NCI-H2081 (cell line): ENCODE results near the gene POU4F1.

ENCODE experiments used
- DNase-seq, 2 experiments: peaks; one replicate each; lab custom pipeline; 2025; lab: John Stamatoyannopoulos, UW

Gene POU4F1

DNA sequence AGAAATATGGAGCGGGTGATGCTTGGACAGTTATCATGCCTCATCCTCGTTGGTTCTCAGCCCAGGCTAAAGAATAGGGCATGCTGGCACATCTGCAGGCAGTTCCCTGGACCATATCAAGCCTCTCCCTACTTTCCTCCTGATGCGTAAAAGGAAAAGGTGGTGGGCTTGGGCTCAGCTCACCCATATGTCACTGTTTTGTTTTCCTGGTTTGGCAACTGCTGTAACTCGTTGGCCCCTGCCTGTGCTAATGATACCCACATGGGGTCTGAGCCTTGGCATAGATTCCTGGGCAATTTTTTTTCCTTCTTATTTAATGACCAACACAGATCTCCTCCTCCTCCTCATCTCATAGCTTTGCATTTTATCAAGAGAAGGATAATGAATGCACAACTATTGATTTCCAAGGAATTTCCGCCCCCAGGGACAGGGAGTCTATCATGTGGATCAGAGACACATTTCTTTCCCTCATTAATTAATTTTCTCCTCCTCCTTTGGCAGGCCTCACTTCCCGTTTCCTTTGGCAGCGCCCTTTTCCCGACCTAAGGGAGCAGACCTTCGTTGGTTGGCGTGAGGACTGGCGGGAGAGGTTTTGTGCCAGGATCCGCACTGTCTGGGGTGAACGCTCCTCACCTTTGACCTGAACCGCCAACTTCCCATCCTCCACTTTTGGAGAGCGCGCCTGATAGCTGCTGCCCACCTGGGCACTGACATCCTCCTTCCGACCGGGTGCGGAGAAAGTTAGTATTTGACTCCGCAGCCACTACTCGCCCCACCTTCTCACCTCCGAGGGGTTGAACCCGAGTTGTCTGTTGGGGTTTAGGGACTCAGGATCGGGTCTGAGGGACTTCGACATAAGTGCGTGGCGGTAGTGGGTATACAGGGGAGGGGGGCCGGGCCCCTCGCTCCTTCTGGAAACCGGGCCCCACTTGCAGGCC lies 3.4 kb upstream of the POU4F1 start:
- DNase-seq: no peak

DNA sequence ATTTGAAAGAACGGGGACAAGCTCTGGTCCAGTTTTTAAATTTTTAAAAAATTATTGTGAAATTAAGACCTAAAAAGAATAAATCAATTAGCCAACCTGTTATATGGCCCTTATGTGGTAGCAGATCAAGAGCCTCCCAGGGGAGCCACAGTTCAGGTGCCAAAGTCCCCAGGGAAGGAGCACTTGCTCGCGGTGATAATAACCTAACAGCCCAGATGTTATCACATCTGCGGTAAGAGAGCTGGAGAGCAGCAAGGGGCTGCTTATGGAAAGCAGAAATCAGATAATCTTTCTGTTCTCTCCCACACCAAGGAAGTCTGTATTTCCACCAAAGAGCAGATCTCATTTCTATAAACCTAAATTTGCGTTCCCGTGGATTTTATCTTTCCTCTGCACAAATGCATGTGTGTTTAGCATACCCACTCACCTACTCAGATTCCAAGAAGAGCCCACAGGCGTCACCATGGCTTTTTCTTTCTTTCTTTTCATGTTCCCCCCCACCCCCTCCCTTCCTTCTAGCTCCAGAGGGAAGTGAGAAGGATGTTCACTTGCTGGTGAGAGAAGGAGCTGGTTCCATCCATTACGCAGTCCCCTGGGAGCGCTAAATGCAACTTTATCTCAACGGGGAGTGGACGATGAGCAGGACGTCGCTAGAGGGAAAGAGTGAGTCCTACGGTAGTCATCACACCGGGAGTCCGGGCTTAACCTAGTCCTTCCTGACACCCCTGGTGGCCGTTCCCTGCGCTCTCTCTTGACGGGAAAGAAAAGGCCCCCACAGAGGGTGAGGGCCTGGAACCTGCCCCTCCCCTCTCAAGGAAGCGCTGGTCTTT lies 1.6 kb upstream of the POU4F1 start:
- DNase-seq: peak in 1 of 2 experiments; percentile 4

DNA sequence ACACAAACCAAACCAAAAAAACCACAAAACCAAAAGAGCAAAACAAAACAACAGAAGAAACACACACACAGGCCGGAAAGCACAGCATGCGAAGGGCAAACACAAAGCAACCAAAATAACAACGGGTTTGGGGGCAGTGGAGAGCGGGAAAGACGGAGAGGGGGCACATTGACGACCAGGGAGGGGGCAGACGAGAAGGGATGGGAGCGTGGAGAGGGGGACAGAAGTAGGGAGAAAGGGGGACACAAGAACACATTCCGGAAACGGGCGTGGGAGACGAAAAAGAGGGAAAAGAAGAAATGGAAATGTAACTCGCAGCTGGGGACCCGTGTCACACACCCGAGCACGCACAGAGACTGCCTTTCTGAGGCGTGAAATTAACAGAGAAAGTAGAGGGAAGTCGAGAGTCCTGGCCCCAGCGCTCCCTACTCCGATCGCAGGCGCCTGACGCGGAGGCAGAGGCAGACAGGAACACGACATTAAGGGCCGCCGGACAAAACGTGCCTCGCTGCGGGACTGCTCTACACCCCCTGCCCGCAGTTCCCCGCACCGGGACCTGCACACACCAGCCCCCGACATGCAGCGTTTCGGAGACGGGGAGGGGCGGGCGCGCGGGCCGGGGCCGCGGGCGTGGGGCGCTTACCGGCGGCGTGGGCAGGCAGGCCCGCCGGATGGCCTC lies 652 bp downstream of the POU4F1 start:
- peak in 1 of 2 experiments; percentile 30 for DNase-seq

DNA sequence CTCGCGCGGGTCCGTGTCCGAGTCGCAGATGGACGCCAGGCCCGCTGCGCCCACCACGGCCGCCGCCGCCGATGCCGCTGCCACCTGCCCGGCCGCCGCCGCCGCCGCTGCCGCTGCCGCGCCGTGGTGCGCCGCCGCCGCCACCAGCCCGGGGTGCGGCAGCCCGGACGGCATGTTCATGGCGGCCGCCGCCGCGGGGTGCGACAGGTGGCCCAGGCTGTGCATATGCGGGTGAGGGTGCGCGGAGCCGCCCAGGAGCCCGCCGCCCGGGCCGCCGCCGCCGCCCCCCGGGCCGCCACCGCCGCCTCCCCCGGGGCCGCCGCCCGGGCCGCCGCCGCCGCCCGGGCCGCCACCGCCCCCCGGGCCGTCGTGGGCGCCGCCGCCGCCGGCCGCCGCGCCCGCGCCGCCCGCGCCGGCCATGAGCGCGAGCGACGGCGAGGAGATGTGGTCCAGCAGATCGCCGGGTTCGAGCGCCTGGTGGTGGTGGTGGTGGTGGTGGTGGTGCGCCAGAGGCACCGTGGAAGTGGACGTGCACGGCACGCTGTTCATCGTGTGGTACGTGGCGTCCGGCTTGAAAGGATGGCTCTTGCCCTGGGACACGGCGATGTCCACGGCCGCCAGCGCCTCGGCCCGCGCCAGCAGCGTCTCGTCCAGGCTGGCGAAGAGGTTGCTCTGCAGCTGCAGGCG lies 1.3 kb downstream of the POU4F1 start:
- no peak for DNase-seq

DNA sequence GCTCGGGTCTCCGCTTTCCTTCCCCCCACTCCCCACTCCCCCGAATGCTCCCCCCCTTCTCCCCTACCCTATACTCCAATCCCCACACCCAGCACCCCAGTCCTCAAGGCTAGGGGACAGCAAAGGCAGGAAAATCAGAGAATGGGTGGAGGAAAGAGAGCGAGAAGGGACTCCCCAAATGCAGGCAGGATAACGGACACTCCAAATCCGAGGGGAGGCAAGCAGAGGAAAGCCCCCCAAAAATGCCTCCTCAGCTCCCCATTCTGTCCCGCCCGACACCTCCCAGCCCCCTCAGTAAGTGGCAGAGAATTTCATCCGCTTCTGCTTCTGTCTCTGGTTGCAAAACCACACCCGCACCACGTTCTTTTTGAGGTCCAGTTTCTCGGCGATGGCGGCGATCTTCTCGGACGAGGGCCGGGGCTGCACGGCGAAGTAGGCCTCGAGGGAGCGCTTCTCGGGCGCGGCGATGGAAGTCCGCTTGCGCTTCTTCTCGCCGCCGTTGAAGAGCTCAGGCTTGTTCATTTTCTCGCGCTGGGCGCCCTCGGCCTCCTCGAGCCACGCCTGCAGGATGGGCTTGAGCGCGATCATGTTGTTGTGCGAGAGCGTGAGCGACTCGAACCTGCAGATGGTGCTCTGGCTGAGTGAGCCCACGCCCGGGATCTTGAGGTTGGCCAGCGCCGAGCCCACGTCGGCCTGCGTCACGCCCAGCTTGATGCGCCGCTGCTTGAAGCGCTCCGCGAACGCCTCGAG lies 2.1 kb downstream of the POU4F1 start:
- DNase-seq: no peak

DNA sequence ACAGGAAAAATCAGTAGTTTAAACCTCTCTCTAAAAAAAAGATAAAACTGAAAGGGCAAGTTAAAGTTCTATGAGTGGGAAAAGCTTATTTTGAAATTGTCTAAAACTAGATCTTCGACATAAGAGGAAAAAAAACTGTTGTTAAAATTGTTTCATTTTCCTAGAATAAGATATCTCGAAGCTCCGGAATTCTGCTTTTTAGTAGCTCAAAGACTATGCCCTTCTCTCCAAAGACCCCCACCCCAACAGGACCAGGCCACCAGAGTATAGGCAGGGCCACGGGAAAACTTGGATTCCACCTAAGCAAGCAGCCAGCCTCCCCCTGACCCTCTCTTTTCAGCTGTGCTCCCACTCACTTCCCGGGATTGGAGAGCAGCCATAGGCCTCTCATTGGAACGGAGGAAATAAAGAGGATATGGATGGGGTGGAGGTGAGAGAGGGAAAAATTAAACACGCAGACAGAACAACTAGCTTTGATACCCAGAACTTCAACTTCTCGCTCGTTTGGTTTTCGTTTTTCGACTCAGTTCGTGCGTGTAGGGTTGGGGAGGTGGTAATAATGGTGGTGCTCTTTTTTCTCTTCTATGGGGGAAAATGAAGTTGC lies 3.0 kb downstream of the POU4F1 start:
- DNase-seq: no peak

DNA sequence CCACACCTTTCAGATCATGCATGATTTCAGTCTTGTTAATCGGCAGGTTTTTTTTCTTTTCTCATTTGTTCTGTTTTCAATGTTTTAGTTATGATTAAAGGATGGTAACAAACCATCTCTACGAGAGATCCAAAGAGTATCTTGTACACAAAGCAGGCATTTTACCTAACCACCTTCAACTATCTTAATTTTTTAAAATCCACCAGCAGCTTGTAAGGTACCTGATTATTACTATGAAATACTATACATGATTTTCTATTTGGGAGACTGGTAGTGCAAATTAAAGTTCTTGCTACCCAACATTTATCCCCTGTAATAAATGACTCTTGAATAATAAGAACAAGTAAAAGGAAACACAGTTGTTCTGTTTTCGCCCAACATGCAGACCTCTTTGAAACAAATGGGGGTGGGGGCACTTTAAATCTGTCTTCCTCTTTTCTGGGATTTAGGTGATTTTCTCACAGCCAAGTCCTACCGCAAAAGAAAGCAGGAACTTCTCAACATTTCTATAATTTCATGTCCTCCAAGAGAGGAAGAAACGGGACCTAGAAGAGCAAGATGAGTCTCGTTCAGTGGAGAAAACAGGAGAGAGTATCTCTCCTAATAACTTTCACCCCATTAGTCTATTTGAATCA lies 3.6 kb downstream of the POU4F1 start:
- DNase-seq: no peak

DNA sequence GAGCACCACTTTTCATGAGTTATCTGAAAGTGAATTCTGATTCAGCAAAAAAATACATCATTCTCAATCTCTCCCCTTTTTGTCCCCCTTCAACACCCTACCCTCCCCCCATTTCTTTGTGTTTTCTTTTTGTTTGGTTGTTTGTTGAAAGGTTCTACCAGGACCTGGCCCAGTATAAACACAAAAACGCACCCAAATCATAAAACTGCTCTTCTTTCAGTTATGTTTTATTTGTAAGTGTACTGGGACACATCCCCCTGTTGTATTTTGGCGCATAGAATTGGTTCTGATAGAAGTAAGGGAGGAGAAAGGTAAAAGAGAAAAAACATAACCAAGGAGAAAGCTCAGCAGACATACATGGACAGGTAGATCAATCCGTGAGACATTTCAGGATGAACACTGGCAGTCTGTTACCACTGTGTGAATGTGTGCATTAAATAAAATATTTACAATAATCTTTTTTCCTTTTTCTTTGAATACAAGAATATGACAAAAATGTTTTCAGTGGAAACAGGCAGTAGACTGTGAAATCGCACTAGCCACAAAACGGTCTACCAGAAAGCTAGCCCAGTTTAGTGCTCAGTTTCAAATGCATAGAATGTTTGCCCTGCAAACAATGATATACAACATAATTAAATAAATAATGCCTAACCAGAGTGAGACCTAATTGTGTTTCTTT lies 4.2 kb downstream of the POU4F1 start:
- DNase-seq: no peak

DNA sequence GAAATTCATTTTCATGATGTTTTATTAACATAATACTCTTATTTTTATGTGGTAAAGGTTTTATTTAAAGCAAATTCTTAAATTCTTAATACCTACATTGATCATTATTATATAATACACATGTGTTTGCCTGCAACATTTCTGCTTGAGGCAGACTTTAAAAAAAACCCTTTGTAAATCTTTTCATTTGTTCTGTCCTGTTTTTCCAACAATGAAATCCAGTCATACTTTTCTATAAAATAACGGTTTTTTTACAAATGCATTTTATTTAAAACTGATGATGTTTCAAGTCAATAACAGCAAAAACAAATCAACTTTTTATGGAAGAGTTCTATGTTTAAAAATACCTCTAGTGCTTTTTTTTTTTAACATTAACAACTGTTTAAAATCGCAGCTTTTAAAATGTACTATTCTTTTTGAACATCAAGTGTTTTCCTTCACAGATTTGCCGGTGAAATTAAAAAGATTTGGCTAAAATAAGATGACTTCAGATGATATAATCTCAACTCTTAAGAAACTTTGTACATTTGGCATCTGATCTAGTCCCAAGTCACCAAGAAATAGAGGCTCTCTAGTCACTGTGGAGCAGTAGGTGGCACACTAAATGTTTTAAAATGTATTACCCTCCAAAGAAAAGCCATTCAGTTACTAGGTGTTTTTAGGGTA lies 5.1 kb downstream of the POU4F1 start:
- no peak for DNase-seq

DNA sequence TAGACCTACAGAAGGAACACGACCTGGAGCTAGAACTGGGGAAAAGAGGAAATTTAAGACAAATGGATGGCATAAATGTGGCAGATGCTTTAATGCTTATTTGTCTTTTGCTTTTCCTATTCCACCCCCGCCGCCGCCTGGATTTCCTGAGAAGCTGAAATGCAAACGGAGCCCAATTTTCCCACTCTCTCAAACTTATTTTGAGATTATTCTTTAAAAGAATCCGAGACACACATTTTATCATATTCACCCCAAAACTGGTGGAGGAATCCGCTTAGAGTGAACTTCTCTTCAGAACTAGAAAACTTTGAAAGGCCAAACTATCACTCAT lies 5.8 kb downstream of the POU4F1 start:
- no peak for DNase-seq

DNA sequence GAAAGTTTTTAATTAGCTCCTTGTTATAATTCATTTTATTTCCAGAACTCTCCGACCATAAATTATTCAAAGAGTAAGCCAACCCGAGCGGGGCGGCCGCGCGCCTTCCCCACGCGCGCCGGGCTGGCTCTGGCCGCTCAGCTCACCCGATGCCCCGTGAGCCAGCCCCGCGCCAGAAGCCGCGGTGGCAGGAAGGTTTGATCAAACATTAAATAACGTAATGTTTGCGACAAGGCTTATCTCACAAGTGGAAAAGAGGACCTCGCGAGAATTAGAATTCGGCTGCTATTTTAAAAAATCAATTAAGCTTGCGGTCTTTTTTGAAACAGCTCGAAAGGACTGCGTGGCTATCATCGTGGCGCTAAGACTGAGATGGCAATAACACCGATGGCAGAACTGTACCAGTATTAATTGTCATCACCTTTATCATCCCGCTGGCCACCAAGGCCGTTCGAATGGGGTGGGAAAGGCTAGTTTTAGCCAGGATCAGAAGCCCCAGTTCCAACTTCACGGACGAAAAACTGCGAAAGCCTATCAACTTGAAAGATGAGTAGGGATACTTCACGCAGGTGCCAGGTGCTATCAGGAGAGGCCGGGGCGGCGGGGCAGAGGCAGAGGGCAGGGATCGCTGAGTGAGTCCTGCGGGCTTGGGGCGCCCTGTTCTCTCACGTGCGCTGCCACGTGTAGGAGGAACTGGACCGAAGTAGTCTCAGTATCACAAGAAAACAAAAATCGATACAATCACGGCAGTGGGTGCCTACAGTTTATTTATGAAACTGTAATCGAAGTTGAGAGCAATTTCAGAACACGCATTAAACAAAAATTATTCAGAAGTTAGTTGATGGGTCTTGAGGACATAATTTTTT lies 6.4 kb downstream of the POU4F1 start:
- DNase-seq: peak in 1 of 2 experiments; percentile 3

DNA sequence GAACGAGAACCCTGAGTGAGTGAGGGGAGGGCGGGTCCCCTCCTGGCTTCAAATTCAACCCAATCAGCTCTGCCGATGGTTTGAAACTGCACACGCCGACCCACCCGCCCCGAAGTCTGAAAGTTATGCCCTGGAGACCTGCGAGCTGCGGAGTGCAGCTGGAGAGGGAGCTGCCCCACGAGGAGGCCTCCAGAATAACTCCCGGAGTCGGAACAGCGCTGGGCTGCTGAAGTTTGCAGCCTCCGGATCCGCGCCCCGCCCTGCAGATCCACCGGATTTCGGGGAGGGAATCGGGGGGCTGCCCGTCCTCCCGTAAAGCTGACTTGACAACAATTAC lies 7.0 kb downstream of the POU4F1 start:
- peak in 1 of 2 experiments; percentile 21 for DNase-seq

DNA sequence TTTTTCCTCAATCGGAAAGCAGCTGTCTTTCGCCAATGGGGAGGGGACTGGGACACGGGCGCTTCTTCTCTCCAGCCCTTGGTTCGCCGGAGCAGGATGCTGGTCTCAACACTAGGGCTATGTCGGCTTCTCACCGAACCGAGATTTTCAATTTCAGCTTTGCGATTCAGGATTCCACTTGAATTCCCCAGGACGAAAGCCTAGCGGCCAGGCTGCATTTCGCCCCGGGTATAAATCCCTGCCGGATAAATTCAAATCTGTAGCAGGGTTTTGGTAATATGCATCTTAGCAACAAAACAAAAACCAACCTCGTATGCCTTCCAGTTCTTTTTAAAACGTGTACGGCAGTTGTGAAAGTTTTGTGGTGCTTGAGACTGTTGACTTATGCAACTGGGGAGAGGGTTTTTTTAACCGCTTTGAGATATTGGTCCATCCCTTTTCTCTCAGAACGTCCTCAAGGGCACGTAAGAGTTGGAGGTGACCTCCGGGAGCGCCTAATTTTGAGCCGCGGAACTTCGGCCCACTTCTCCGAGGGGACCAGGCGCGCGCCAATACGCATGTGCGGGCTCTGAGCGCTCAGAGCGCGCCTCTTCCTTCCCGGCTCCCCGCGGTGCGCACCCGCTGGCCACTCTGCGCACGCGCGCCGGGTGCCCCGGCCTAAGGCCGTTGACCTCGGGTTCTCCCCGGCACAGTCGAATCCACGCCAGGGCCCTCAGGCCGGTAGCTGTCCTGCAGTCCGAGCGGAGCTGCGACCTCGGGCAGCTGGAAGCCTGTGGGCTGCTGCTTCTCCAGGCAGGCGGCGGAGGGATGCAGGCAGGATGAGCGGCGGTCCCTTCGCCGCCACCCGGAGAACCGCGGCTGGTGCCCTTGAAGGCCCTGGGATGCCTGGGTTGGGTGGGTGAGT lies 7.6 kb downstream of the POU4F1 start:
- DNase-seq: peak in 1 of 2 experiments; percentile 31

DNA sequence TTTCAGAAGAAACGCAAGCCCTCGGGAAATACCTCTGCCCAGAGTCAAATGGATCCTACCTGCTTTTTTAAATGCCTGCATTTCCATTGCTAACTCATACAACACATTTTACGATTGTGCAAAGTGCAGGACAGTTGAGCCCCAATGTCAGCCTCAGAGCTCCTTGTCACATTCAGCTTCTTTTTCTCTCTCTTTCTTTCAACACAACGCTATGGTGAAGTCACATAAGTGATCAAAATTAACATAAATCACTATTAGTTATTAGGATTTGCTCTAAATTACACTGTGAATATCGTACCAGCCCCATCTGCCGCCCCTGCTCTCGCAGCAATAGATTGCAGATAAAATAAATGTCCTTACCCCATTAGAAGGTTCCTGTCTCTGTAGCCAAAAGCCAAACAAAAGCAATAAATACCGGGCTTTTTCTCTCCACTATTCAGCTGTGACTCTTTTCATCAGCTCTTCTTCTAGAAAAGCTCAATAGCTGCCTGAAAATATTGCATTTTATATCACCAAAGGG lies 8.8 kb downstream of the POU4F1 start:
- no peak for DNase-seq

DNA sequence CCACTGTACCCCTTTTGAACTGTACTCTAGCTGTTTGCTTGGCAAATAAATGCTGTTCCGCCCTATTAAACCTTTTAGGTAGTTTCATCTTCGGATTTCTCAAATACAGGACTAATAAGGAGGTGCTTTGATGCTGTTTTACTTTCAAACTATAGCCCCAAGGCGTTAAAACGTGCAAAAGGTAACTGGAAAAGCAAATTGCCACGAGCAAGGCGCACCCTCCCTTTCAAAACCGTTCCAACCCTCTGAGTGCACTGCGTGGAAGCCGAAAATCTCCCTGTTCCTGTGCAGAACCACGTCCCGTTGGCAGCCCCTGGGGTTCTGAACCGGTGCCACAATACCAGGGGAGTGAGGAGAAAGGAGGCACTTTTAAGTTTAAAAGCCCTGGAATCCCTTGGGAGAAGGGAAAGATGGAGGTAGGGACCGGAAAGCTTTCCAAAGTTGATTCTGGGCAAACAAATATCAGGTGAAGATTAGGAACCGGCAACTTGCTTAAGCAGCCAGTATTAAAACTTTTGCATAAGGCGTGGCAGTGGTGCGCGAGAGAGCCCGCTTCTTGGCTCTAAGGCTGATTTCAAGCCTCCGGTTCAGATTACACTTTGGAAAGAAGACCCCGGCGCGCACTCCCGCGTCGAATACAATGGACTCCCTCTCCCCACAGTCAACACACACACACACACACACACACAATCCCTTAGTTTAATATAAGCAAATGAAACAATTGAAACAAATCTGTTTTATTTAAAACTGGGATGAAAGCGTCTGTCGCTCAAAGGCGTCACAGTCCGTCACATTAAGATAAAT lies 9.5 kb downstream of the POU4F1 start:
- DNase-seq: peak in 1 of 2 experiments; percentile 27

DNA sequence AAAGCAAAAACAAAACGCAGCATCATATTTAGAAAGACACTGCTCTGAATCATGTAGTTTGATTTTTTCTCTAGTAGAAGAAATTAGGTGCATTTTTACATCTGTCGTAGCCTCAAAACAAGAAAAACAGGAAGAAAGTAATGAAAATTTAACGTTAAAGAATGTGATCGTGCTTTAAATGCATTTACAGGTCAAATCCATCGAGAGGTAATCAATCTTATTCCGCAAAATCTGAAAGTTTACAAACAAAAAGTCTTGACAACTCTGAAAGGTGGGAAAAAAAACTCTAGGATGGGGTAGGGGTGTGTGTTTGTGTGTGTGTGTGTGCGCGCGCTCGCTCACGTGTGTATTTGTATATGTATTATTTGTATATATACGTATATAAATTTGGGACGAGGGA lies 10.2 kb downstream of the POU4F1 start:
- no peak for DNase-seq
